GM10248 (cell line): ENCODE results near the gene KCTD12.

Source experiments
- CTCF ChIA-PET: fragments of 300-600 bp; sonication (Branson Sonifier 250); formaldehyde crosslinking; extraction: SDS; loops from one replicate; lab custom pipeline; 2021; ENCODE audit warnings: antibody characterized with exemption; lab: Yijun Ruan, JAX
- POLR2A ChIA-PET: fragments of 350-650 bp; sonication (Branson Sonifier 250); formaldehyde crosslinking; extraction: SDS; loops from one replicate; lab custom pipeline; 2020; ENCODE audit warnings: antibody characterized with exemption; lab: Yijun Ruan, JAX
- DNase-seq: peaks from one replicate; pipeline ENCODE4 v3.0.0; 2012; ENCODE audit errors: extremely low spot score
- TF ChIP-seq, protein P1 (sequence below): IDR thresholded peaks from 2 replicates; pipeline ENCODE4 v1.5.1; 2012; ENCODE audit warnings: mild to moderate bottlenecking, low read depth; ENCODE audit errors: extremely low read depth, missing control alignments, control extremely low read depth

Gene KCTD12

DNA sequence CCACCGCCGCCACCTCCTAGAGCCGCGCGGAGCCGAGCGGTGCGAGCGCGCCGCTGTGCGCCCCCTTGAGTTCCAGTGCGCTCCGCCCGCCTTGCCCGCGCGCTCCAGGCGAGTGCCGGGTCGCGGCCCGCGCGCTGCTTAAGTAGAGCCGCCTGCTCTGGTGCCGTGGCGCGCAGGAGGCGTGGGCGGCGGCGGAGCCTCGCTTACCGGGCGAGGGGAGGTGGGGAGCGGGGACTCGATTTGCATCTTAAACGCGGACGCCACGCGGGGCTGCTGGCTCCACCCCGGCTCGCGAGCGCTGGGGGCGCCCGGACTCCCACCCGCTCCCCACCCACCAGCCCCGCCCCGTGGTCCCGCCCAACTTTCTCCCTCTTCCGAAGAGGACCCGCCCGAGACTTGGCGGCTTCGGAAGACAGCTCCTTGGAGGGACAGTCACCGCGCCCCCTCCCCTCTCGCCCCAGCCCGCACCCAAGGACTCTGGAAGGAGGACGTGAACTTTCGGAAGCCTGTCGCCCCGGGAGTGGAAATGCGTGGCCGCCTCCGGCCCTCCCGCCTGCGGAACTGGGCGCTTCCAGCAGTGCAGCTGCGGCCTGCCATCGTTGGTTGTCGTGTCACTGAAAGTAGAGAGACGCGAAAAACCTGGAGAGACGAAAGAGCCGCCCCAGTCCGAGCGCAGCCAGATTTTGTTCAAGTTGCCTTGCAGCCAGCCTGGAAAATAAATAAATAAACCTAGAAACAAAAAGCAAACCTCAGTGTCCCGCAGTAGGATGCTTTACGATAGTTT lies at the start of gene KCTD12:
Gene KCTD12 (minus strand): TSS at position 114 of the 784 bp plus-strand sequence. CDS start 257 bp downstream, outside the sequence.
- TF ChIP-seq, protein P1, sequence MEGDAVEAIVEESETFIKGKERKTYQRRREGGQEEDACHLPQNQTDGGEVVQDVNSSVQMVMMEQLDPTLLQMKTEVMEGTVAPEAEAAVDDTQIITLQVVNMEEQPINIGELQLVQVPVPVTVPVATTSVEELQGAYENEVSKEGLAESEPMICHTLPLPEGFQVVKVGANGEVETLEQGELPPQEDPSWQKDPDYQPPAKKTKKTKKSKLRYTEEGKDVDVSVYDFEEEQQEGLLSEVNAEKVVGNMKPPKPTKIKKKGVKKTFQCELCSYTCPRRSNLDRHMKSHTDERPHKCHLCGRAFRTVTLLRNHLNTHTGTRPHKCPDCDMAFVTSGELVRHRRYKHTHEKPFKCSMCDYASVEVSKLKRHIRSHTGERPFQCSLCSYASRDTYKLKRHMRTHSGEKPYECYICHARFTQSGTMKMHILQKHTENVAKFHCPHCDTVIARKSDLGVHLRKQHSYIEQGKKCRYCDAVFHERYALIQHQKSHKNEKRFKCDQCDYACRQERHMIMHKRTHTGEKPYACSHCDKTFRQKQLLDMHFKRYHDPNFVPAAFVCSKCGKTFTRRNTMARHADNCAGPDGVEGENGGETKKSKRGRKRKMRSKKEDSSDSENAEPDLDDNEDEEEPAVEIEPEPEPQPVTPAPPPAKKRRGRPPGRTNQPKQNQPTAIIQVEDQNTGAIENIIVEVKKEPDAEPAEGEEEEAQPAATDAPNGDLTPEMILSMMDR, result peak; percentile 60
- POLR2A ChIA-PET, result no interaction called here
- peak; percentile 83 for DNase-seq
- CTCF ChIA-PET, result interaction anchor here (0.8 to 2.8 kb wide), 8 partner anchors 9 to 1008 kb away, joined by 3 to 14 read pairs (median 6); no protein-coding TSS in a partner anchor

DNA sequence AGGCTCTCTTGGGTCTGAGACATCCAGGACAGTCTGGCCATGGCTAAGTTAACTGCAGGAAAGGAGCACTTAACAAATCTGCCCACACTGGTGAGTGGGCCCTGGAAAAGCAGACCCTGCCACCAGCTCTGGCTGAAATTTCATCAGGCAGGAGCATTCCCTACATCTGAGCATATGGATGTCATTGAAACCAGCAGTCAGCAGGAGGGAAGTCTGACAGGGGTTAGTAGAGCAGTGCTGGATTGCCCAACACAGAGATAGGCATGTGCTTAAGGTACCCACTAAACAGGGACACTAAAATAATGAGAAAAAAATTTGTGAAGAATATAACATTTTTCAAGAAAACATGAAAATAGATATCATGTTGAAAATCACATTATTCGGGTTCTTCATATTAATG lies 48.5 kb upstream of the KCTD12 start:
- POLR2A ChIA-PET, result no interaction called here
- TF ChIP-seq, protein P1, result no peak
- DNase-seq, result no peak
- CTCF ChIA-PET, result interaction anchor here (2.0 kb wide), 1 partner anchor 45 kb away, joined by 4 read pairs; no protein-coding TSS in a partner anchor

DNA sequence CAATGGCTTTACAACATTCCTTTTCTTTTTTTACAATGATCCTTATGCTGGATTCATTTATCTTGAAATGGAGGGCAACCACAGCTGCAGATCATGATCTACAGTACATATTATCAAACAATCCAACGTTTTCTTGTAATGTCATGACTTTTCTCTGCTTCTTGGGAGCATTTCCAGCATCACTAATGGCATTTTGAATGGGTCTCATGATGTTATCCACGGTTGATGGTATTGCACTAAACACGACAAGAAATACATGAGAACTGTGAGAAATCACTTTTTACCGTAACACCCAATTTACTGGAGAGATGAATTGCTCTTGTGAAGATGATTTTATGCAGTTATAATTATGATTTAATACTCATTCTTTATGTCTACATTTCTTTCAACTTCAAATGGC lies 45.9 kb upstream of the KCTD12 start:
- POLR2A ChIA-PET, result no interaction called here
- DNase-seq, result no peak
- TF ChIP-seq, protein P1, result no peak
- CTCF ChIA-PET, result no interaction called here

DNA sequence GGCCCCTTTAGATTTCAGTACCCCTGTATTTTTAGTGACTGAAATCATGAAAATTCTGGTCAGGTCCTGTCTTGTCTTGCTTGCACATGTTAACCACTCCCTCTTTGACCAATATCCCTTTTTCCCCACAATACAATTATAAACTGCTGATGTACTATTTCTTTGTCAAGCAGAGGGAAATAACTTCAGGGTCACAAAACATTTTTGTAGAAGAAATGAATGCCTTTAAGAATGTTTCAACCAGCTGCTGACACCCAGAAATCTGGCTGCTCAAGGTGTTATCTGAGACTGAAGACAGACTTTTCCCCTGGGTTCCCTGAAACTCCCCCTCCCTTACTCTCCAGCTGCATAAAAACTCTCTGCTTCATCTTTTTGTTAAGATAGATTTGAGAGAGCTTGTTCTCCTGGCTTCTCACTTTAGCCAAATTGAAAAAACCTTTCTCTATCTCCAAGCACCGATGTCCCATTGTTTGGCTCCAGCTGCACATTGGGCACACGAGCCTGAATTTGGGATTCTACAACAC lies 43.7 kb upstream of the KCTD12 start:
- POLR2A ChIA-PET, result no interaction called here
- CTCF ChIA-PET, result interaction anchor here (0.9 to 2.2 kb wide), 2 partner anchors 12 to 26 kb away, joined by 3 to 4 read pairs; no protein-coding TSS in a partner anchor
- TF ChIP-seq, protein P1, result no peak
- DNase-seq, result no peak

DNA sequence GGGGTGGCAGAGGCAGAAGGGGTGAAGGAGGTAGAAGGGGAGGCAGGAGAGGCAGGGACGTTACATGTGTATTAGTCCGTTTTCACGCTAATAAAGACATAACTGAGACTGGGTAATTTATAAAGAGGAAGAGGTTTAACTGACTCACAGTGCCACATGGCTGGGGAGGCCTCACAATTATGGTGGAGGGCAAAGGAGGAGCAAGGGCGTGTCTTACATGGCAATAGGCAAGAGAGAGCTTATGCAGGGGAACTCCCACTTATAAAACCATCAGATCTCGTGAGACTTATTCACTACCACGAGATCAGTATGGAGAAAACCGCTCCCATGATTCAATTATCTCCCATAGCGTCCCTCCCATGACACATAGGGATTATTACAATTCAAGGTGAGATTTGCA lies 43.1 kb upstream of the KCTD12 start:
- no peak for DNase-seq
- TF ChIP-seq, protein P1, result no peak
- ChIA-PET CTCF (interaction anchor here (0.9 to 2.2 kb wide), 3 partner anchors 11 to 27 kb away, joined by 3 to 4 read pairs (median 3); no protein-coding TSS in a partner anchor), POLR2A (no interaction called here)

DNA sequence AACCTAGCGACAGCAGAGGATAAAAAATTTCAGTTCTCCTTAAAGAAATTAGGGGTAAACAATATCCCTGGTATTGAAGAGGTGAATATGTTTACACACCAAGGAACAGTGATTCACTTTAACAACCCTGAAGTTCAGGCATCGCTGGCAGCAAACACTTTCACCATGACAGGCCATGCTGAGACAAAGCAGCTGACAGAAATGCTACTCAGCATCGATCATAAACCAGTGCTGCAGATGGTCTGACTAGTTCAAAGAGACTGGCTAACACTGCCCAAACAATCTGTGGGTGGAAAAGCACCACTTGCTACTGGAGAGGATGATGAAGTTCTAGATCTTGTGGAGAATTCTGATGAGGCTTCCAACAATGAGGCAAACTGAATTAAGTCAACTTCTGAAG lies 42.3 kb upstream of the KCTD12 start:
- POLR2A ChIA-PET, result no interaction called here
- TF ChIP-seq, protein P1, result no peak
- CTCF ChIA-PET, result interaction anchor here (1.0 kb wide), 1 partner anchor 26 kb away, joined by 3 read pairs; no protein-coding TSS in a partner anchor
- DNase-seq, result no peak
